NCI-H1930 (cell line): Measurements from ENCODE around the gene AFAP1L2.

Experiments used
- DNase-seq, 2 experiments: peaks; one replicate each; lab custom pipeline; 2025; lab: John Stamatoyannopoulos, UW

AFAP1L2 gene

DNA sequence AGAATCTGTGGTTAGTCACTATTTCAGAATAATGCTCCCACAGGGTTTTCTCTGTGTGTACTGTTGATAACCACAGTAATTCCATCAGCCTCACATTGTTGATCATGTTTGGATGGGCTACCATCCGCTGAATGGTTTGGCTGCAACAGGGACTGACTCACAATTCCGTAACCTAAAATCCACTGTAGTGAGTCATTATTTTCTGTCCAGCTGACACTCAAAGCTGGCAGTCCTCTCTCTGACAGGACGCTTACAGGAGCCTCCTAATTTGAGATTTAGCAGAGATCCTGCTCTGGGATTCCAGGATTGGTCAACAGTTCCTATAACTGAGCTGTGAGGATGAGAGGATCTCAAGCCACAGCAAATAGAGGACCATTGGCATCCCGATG, 132.5 kb downstream of the AFAP1L2 start:
- no peak for DNase-seq

DNA sequence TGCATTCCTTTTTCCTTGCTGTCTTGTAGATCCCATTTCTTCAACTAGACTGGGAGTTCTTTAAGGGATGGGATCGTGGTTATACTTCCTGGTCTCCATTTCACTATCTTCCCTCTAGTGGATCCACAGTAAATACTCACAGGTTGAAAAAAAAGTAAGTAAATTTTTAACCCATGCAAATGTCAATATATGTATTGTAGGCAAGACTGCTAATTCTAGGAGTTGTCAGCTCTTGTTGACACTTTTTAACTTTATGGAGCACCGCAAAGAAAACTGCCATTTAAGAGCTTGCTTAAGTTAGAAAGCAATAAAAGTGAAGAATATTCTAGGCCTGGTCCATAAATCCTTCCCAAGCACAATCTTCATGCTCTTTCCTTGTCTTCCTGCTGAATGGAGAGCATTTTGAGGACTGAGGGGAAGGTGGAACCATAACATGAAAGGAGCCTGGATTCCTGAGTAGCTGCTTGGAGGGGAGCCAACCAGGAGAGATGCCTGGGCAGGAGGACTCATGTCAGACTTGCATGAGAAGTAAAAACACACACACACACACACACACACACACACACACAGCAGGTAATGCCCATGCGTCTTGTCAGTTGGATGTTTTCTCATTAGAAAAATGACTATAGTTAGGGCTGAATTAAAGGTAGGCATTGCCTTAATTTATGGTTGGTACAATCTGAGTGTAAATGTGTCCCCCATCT, 133.1 kb downstream of the AFAP1L2 start:
- DNase-seq, result no peak

DNA sequence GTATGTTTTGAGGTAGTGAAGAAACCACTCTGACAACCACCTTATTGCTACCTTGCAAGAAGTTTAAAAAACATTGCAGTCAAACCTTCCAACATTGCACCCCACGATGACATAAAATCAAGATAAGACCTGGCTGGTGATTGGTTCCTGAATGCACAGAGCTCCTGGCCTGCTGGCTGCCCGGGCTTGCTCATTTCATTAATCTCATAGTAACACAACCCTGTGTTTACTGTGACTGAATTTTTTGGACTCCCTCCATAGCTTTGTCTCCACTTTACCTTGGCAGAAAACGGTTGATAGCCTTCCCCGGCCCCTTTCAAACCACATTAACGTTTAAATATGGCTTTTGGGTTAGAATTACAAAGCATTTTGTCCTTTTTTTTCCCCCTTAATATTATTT, 137.8 kb downstream of the AFAP1L2 start:
- no peak for DNase-seq

DNA sequence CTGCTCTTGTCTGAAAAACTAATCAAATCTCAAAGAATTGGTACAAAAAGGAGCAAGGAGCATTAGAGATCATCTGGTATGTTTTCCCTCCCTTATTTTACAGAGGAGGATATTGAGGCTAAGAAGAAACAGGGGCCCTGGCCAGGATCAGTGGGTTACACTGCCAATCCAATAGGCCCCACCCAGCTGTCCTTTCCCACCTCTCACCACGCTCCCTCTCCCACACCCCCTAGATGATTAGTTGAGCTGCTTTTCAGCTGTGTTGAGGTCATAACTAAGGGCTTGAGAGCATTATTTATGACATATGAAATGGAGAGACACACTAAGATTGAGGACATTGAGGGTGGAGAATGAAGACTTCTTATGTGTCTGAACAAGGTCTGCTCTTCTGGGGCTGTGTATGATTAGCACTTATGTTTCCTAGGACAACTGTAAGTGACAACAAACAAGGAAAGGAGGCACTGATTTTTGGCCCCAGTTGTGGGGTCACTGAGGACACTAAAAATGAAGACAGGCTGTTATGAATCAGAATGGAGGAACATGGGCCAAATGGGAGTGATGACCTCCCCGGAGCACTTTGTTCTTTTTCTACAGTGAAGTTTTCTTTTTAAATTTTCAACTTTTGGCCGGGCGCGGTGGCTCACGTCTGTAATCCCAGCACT, 138.8 kb downstream of the AFAP1L2 start:
- no peak for DNase-seq

DNA sequence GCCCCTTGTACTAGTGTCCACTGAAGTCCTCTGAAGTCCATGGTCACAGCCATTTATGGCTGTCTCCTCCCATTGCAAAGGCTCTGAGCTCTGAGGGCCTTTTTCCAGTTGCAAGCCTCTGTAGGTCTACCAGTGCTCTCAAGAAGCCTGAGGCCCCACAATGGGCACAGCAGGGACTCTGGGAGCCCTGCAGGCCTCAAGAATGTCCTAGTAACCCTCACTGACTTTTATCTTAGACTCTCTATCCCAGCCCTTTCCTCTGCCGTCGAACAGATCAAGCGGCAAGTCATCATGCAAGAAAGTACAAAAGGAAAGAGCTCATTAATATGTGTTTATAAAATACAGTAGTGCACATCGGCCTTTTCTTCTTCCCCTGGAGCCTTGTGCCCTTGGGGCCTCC, 141.8 kb downstream of the AFAP1L2 start:
- no peak for DNase-seq

DNA sequence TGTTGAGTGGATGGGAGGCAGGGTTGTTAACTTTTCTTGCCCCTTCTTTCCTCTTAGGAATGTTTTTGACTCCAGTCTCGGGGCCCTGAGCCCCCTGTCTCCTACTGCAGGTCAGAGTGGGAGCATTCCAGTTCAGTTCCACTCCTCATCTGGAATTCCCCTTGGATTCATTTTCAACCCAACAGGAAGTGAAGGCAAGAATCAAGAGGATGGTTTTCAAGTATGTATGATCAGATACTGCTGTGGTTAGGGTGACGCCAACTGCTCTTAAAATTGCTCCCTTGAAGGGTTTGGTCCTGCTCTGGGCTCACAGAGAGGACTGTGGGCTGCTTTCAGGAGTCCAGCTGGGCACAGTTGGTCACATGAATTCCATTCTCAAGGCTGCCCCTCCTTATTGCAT, 143.2 kb downstream of the AFAP1L2 start:
- DNase-seq, result no peak

DNA sequence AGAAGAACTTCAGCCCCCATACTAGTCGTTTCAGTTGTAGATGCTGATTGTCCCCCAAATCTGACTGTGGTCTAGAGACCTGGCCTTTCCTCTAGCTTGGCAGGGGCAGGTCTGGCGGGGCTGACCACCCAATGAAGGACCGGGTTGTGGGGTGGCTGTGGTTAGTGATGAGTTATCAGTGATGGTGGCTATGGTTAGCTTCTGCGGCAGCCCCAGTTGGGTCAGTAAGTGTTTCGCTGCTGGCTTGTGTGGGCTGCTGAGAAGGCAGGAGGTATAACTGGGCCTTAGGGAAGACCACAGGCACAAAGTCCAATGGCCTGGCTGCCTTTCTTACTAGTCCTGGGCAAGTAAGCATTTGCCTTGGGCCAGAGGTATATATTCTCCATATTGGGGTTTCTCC, 143.9 kb downstream of the AFAP1L2 start:
- no peak for DNase-seq

DNA sequence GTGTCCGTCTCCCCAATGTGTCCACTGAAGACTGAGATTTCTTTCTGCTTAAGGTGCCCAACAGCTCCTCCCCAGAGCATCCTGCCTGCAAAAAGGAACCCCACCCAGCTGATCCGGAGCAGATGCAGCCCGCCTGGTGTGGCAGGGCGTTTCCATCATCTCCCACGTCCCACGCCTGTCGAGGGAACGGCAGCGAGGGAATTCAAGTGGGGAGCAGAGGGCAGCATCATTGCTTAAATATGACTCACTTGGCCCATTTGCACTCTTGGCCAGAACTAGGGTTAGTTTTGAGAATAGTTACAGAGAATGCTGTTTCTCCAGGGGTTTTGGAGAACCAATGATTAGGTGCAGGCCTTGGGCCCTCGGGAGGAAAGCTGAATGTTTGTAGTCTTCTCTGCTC, 144.5 kb downstream of the AFAP1L2 start:
- DNase-seq, result no peak

DNA sequence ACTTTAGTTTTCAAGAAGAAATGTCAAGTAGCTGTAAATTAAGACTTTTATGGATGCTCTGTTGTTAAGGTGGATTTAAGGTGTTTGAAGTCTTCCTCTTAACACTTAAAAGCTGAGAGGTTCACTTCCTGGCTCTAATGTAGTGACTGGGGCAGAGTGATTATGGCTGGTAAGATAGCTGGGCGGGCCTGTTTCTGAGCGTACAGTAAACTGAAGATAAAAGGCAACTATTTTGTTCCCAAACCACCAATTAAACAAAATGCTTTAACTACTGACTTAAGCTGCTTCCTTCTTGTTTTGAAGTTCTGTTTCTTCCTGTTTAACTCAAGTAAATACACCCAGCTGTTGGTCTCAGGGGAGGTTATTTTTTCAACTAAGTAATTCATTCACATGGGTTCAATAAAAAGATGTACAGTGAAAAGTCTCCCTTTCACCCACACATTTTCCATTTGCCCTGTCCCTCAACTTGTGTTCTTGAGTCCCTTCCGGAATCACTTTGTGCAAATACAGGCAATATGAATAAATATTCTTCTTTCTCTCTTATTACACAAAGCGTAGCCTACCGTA, 145.9 kb downstream of the AFAP1L2 start:
- DNase-seq, result no peak

DNA sequence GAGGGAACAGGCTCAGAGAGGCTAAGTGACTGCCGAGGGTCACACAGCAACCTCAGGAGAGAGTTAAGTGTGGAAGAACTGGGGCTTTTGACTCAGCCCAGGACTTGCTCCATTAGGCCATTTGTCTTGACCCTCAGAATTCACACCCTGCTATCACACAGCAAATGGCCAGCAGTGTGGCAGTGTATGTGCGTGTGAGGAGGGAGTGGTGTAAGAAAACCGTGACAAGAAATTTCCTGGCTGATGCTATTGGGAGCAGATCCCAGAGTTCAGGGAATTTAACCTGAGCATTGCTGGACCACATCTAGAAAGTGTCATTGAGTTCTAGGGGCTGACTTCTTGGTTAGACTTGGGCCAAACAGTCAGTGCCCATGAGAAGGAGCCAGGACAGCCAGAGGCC, 146.8 kb downstream of the AFAP1L2 start:
- no peak for DNase-seq

DNA sequence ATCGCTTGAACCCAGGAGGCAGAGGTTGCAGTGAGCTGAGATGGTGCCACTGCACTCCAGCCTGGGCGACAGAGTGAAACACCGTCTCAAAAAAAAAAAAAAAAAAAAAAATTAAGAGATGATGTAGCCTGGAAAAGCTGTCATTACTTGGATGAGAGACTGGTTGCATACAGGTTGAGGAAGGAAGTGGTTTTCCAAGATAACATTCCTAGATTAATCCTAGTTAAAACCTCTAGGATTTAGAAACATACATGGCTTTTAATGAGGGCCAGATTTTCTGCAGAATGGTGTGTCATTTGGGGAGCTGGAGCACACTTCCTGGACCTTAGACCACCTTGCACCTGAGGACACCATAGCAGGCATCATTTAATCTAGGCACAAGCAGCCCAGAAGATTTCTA, 147.5 kb downstream of the AFAP1L2 start:
- no peak for DNase-seq

DNA sequence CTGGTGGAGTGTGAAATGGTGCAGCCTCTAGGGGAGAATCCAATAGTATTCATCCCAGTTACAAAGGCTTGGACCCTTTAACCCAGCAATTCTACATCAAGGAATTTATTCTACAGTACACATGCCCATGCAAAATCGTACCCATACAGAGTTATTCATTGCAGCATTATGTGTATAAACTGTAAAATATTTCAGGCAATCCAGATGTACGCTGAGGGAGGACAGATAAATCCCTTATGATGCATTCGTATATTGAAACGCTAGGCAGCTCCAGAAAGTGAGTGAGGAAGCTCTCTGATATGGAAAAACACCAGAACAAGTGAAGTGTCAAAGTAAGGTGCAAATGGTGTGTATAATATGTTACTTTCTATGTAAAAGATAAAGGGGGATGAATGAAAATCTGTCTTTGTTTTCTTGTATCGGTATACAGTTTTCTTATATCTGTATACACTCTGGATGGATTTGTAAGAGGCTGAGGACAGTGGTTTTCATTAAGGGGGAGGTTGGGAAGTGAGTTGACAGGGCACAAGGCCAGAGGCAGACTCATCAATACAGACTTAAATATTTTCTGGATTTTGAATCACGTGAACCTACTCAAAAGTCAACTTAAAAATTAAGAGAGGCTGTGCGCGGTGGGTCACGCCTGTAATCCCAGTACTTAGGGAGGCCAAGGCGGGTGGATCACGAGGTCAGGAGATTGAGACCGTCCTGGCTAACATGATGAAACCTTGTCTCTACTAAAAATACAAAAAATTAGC, 148.1 kb downstream of the AFAP1L2 start:
- DNase-seq, result no peak

DNA sequence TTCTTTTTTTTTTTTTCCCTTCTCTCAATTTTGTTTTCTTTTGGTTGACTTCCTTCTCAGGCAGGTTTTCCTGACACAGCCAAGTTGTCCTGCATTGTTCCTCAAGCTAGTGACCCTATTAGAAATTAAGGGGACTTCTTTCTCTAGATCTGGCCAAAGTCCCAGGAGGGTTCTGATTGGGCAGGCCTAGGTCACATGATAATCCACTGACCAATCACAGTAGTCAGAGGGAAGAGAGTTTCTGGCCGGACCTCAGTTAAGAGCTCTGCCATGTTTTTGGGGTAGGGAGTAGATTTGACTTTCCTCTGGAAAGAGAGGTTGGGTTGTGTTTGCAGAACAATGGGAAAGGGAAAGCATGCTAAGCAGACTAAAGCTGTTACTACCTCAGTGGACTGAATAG, 149.1 kb downstream of the AFAP1L2 start:
- DNase-seq, result no peak

DNA sequence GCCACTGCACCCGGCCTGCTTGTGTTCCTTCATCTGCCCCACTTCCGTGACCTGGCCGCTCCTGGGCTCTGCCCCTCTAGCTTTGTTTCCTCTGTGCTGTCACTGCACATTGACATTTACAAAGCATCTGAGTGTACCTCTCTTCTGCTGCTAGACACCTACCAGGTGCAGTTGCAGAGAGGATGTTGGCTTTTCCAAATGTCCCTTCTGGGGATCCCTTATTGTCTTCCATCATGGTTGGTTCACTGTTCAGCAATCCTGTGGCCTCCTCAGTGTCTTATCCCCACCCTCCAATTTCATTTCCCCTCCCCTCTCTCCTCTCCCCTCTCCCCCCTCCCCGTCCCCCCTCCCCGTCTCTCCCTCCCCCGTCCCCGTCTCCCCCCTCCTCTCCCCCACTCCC, 151.4 kb downstream of the AFAP1L2 start:
- DNase-seq, result no peak

DNA sequence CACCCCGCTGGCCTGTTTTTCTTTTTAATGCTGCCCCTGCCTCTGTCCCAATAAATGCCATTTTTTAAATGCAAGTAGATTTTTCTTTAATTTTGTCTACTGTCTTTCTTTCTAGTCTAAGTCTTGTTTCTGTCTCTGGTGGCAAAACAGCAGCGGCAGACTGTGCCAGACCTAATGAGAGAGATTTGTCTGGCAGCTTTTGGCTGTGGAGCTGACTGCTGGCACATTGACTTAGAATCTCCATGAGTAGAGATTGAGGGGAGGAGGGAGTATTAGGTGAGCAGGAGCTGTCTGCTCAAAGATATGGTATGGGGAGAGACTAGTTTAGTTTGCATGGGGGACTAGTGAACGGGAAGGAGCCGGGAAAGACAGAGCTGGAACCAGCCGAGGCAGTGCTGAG, 152.2 kb downstream of the AFAP1L2 start:
- no peak for DNase-seq

DNA sequence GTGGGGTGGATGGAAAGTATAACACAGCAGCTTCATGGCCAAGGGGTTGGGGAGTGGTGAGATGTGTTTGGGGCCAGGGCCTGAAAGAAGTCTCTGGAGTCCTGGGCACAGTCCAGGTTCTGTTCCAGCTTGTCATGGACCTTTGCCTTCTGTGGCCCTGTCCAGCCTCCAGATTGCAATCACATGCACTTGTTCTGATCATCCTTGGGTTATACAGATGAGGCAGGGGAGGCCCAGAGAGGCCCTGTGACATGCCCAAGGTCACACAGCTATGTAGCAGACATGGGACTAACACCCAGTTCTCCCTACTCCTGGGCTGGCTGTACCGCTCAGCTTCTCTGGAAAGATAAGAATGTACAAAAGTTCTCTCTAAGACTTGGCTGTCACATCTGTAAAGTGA, 153.6 kb downstream of the AFAP1L2 start:
- no peak for DNase-seq

DNA sequence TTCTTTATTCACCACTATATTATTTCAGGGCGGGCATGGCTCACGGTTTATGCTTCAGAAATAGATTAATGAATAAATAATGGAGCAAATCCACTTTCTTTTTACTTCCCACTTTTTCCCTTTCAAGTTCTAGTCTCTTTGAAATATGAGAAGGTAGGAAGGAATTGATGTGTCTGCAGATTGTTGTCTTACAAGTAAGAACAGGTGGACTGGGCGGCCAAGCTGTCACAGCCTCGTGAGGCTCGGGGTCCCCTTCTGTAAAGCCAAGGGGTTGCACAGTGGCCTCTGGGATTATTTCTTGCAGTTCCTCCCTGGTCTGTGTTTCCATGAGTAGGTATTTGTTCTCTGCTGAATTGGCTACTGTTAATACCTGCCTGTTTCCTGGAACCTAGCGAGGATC, 154.1 kb downstream of the AFAP1L2 start:
- no peak for DNase-seq

DNA sequence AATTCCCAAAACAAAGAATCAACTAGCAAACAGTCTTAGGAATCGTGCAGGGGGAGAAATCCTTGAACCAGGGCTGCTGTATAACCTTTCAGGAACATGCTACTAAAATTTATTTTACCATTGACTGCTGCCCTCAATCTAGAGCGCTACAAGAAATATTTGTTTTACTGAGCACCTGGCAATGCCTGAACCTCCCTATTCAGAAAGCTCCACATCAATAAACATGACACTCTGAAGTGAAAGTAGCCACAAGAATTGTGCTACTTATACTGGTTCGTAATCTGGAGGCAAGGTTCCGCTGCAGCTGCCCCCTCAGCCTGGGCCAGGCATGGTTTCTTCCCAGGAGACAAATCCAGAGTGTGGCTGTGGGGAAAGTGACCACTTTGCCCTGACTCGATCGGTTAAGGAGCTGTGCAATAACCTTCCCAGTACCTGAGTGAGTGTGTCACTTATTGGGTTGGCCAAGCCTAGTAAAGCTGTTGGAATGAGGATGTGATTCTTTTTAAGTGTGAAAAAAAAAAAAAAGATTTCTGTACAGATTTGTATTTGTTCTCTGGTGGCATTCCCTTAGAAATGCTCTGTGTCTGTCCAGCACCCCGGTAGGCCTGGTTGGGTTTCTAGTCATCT, 157.5 kb downstream of the AFAP1L2 start:
- DNase-seq, result no peak

DNA sequence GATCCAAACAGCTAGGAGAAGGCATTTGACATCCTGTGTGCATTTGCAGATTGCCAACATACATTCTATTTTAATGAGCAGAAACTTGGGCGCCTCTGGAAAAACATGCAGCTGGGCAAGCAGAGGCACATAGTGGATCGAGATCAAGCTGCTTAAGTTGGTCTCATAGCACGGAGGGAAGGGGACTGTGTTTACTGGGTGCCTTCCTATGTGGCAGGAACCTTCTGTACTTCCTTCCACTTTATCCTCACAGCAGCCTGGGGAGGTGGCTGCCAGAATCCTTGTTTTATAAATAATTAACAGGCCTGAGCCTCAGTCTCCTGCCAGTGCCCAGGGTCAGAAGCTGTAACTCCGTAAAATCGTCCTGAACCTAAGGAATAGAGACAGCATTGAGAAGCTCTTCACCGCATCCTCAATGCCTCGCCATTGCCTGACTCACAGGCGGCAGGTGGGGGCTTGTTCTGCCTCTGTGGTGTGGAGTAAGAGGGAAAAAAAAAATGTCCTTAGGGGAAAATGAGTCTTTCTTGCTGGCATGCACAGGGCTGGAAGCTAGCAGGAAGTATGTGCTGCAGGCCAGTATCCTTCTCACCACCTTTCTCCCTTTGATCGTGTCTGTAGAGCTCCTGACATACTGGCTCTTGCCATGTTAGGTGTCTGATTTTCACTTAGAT, 159.0 kb downstream of the AFAP1L2 start:
- DNase-seq, result no peak
